ENCODE results near the gene HSPA12A.

The HSPA12A gene

GRCh38 chr10:116740971-116741370 lies 1.4 kb downstream of the HSPA12A start:
- no peak for TF ChIP-seq CTCF (IDR thresholded peaks at IDR 0.05)
- Histone ChIP-seq H3K9me3 (no peaks in the 10 kb centered on the region), H3K36me3 (no peaks in the 10 kb centered on the region), H3K4me1 (ENCODE audit: control insufficient read depth in 1 of 2, insufficient read depth in 1 of 2, low read depth in 1 of 2, low read length in 1 of 2) (peaks cover 4 to 15% of the 10 kb centered on the region in 2 experiments), H3K27me3 (peaks cover 99% of the 10 kb centered on the region), H3K27ac (no peak overlapping the region), H3K4me3 (ENCODE audit: low read depth in 1 of 2, low read length in 1 of 2) (no peak overlapping the region)

GRCh38 chr10:116738339-116738738 lies 4.0 kb downstream of the HSPA12A start:
- peaks cover 4 to 15% of the 10 kb centered on the region in 2 experiments for H3K4me1 ChIP-seq (ENCODE audit: control insufficient read depth in 1 of 2, insufficient read depth in 1 of 2, low read depth in 1 of 2, low read length in 1 of 2)
- H3K36me3 ChIP-seq, result no peaks in the 10 kb centered on the region
- H3K27ac ChIP-seq, result no peak overlapping the region
- peaks cover 88% of the 10 kb centered on the region for H3K27me3 ChIP-seq
- TF ChIP-seq CTCF (IDR thresholded peaks at IDR 0.05), result no peak
- H3K9me3 ChIP-seq, result no peaks in the 10 kb centered on the region
- H3K4me3 ChIP-seq (ENCODE audit: low read depth in 1 of 2, low read length in 1 of 2), result no peak overlapping the region

- Histone ChIP-seq H3K27ac (no peak overlapping the region), H3K9me3 (no peaks in the 10 kb centered on the region), H3K36me3 (no peaks in the 10 kb centered on the region), H3K4me1 (ENCODE audit: control insufficient read depth in 1 of 2, insufficient read depth in 1 of 2, low read depth in 1 of 2, low read length in 1 of 2) (peaks cover 2 to 10% of the 10 kb centered on the region in 2 experiments), H3K4me3 (ENCODE audit: low read depth in 1 of 2, low read length in 1 of 2) (no peak overlapping the region), H3K27me3 (peaks cover 87% of the 10 kb centered on the region)
- TF ChIP-seq CTCF (IDR thresholded peaks at IDR 0.05), result no peak
Observed at GRCh38 chr10:116737627-116738327, 4.6 kb downstream of the HSPA12A start.

- no peak overlapping the region for H3K27ac ChIP-seq
- peaks cover 50% of the 10 kb centered on the region for H3K27me3 ChIP-seq
- no peaks in the 10 kb centered on the region for H3K36me3 ChIP-seq
- H3K4me3 ChIP-seq (ENCODE audit: low read depth in 1 of 2, low read length in 1 of 2), result no peak overlapping the region
- TF ChIP-seq CTCF (IDR thresholded peaks at IDR 0.05), result no peak
- H3K9me3 ChIP-seq, result no peaks in the 10 kb centered on the region
- no peaks in the 10 kb centered on the region for H3K4me1 ChIP-seq (ENCODE audit: control insufficient read depth in 1 of 2, insufficient read depth in 1 of 2, low read depth in 1 of 2, low read length in 1 of 2)
Observed at GRCh38 chr10:116733566-116733965, 8.8 kb downstream of the HSPA12A start.

- no peaks in the 10 kb centered on the region for H3K9me3 ChIP-seq
- no peaks in the 10 kb centered on the region for H3K4me1 ChIP-seq (ENCODE audit: control insufficient read depth in 1 of 2, insufficient read depth in 1 of 2, low read depth in 1 of 2, low read length in 1 of 2)
- no peaks in the 10 kb centered on the region for H3K36me3 ChIP-seq
- no peak for TF ChIP-seq CTCF (IDR thresholded peaks at IDR 0.05)
- peaks cover 40% of the 10 kb centered on the region for H3K27me3 ChIP-seq
- no peak overlapping the region for H3K4me3 ChIP-seq (ENCODE audit: low read depth in 1 of 2, low read length in 1 of 2)
- no peak overlapping the region for H3K27ac ChIP-seq
Observed at GRCh38 chr10:116732573-116732972, 9.8 kb downstream of the HSPA12A start.
